ENCODE results near the gene KIF21A.

DNA sequence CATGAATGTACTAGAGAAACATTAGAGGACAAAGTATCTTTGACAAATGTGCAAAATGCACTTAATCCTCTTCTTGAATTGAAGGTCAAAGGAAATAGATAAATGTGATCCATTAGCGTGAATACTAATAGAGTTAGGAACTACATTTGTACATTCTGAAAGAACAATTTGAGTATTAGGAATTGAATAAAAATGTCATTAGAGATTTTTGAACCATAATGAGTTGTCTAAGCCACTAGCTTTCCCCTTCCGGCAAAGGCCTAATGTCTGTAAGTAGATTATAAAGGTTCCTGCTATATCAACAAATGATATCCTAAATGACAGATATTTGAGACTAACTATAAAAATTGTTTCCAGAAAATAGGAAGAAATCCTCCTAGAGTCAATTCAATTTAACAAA is 59.8 kb downstream of the KIF21A start:
- TF ChIP-seq EZH2 (IDR thresholded peaks at IDR 0.05; ENCODE audit: borderline replicate concordance, low read depth, low read length, poor library complexity, severe bottlenecking) (no peak), CTCF (conservative IDR thresholded peaks at IDR 0.05; ENCODE audit: low read depth, low read length) (no peak)
